ENCODE data around the gene MARVELD1.

- TF ChIP-seq ZNF274 (IDR thresholded peaks at IDR 0.05; ENCODE audit: low read depth, low read length) (no peak), YY1 (IDR thresholded peaks at IDR 0.05; ENCODE audit: insufficient read depth, insufficient read length) (no peak), SUZ12 (IDR thresholded peaks at IDR 0.05; ENCODE audit: extremely low read depth, insufficient read depth, insufficient read length) (no peak)
These were observed 36.6 kb upstream of the MARVELD1 start for GRCh38 chr10:97676770-97677581.
